ENCODE data around the gene LRRTM1.

- TF ChIP-seq CTCF (IDR thresholded peaks at IDR 0.05) (no peak), POLR2AphosphoS5 (IDR thresholded peaks at IDR 0.05) (no peak), POLR2A (IDR thresholded peaks at IDR 0.05; ENCODE audit: low read depth) (no peak), EP300 (IDR thresholded peaks at IDR 0.05) (no peak)
These were observed 46.2 kb downstream of the LRRTM1 start for GRCh38 chr2:80258341-80258740.

Data from esophagus muscularis mucosa (tissue), 4 donors.